GM12878 (cell line): Measurements from ENCODE around the gene ANKS4B. TPM values are rescaled to one million over a fixed set of nuclear protein-coding genes. Genes with fewer than 3 reads are reported as not detected.

Experiments
- ATAC-seq: fragments of 200-7000 bp; cut with Tn5 transposase; 3 replicates; pipeline ENCODE4 v1.9.1; 2020; ENCODE audit warnings: mild to moderate bottlenecking, moderate library complexity
- BruUV-seq: library from RNA; stranded (reverse); fragments of 400-500 nt; replicated peaks from 2 replicates; lab custom pipeline; 2021; lab: Mats Ljungman, UMichigan
- CTCF ChIA-PET: fragments of 300-600 bp; sonication (Branson Sonifier 250); formaldehyde crosslinking; extraction: SDS; loops from one replicate; lab custom pipeline; 2021; ENCODE audit warnings: inconsistent platforms; lab: Yijun Ruan, JAX
- POLR2A ChIA-PET: fragments of 350-600 bp; formaldehyde crosslinking; extraction: SDS; loops from one replicate; lab custom pipeline; 2021; ENCODE audit warnings: inconsistent platforms; lab: Charles Lee
- RAD21 ChIA-PET: fragments of 300-600 bp; sonication (Branson Sonifier 250); formaldehyde crosslinking; loops from one replicate; lab custom pipeline; 2023; ENCODE audit warnings: antibody characterized with exemption; ENCODE audit not compliant: unreplicated experiment; lab: Charles Lee
- SMC1A ChIA-PET: fragments of 300-600 bp; sonication (Branson Sonifier 250); formaldehyde crosslinking; loops from one replicate; lab custom pipeline; 2023; ENCODE audit not compliant: unreplicated experiment, uncharacterized antibody; lab: Charles Lee
- DNase-seq: peaks from one replicate; pipeline ENCODE4 v3.0.0-alpha.2; 2011; ENCODE audit warnings: low read depth, low spot score
- FAIRE-seq: peaks from 3 replicates; lab custom pipeline; 2011; peaks lifted over from hg19 to GRCh38; lab: Jason Lieb, UNC
- H2AFZ ChIP-seq: 2 replicates; pipeline ENCODE4 v1.6.0; 2011; ENCODE audit warnings: low read depth, low read length, control low read depth; ENCODE audit not compliant: control insufficient read depth
- H3K27ac ChIP-seq: 2 replicates; pipeline ENCODE4 v1.5.1; 2011; ENCODE audit warnings: control low read depth; ENCODE audit not compliant: control insufficient read depth, insufficient read depth
- H3K27me3 ChIP-seq, 2 experiments: replicated peaks in 1 of 2; 2 replicates each; pipeline versions ENCODE4 v1.6.0 to v1.6.1; 2011; ENCODE audit warnings: low read length in 1 of 2; ENCODE audit not compliant: control insufficient read depth in 2 of 2, insufficient read depth in 2 of 2
- H3K36me3 ChIP-seq, 2 experiments: 2 replicates each; pipeline ENCODE4 v1.5.1; 2011; ENCODE audit warnings: low read length in 1 of 2; ENCODE audit not compliant: control insufficient read depth in 2 of 2, insufficient read depth in 2 of 2
- H3K4me1 ChIP-seq: 2 replicates; pipeline ENCODE4 v1.6.1; 2011; ENCODE audit warnings: mild to moderate bottlenecking, low read length, moderate library complexity, mixed read lengths; ENCODE audit not compliant: control insufficient read depth, insufficient read depth
- H3K4me2 ChIP-seq: 2 replicates; pipeline ENCODE4 v1.6.0; 2011; ENCODE audit warnings: control low read depth; ENCODE audit not compliant: control insufficient read depth, insufficient read depth
- H3K4me3 ChIP-seq: fragments of 200-600 bp; sonication (generic); 2 replicates; pipeline ENCODE4 v1.5.1; 2016
- H3K79me2 ChIP-seq: 2 replicates; pipeline ENCODE4 v1.6.0; 2011; ENCODE audit warnings: low read length; ENCODE audit not compliant: control insufficient read depth, insufficient read depth
- H3K9ac ChIP-seq: 2 replicates; pipeline ENCODE4 v1.8.0; 2011; ENCODE audit warnings: low read length, control low read depth, mixed read lengths; ENCODE audit not compliant: control insufficient read depth, insufficient read depth
- H3K9me3 ChIP-seq: replicated peaks from 3 replicates; pipeline ENCODE4 v1.5.1; 2011; ENCODE audit warnings: mild to moderate bottlenecking, low read length; ENCODE audit not compliant: control insufficient read depth, insufficient read depth
- H4K20me1 ChIP-seq: 2 replicates; pipeline ENCODE4 v1.6.0; 2011; ENCODE audit not compliant: control insufficient read depth, insufficient read depth
- BCL3 ChIP-seq: IDR thresholded peaks from 2 replicates; pipeline ENCODE4 v1.6.1; 2011; ENCODE audit warnings: borderline replicate concordance, low read depth, mild to moderate bottlenecking, moderate library complexity, low read length; ENCODE audit not compliant: insufficient read depth, poor library complexity, severe bottlenecking
- CHD4 ChIP-seq: fragments of 200-600 bp; sonication (generic); IDR thresholded peaks from 2 replicates; pipeline ENCODE4 v1.6.1; 2016; ENCODE audit warnings: mild to moderate bottlenecking
- CUX1 ChIP-seq: IDR thresholded peaks from 2 replicates; pipeline ENCODE4 v1.6.1; 2012; ENCODE audit warnings: improper control_type of control experiment, low read depth, low read length; ENCODE audit not compliant: insufficient replicate concordance
- ELK1 ChIP-seq: IDR thresholded peaks from 2 replicates; pipeline ENCODE4 v1.6.1; 2012; ENCODE audit warnings: low read depth, low read length, improper control_type of control experiment
- GATAD2B ChIP-seq: fragments of 450-650 bp; conservative IDR thresholded peaks from 2 replicates; pipeline ENCODE4 v1.6.1; 2017; ENCODE audit warnings: low read depth, mild to moderate bottlenecking, moderate library complexity
- MAX ChIP-seq: IDR thresholded peaks from 2 replicates; pipeline ENCODE4 v1.6.1; 2012; ENCODE audit warnings: low read depth, low read length, improper control_type of control experiment
- MTA3 ChIP-seq: IDR thresholded peaks from 2 replicates; pipeline ENCODE4 v1.6.1; 2012; ENCODE audit warnings: low read length, inconsistent platforms, borderline replicate concordance
- NFYA ChIP-seq: IDR thresholded peaks from 2 replicates; pipeline ENCODE4 v1.6.1; 2011; ENCODE audit warnings: low read depth, mild to moderate bottlenecking, low read length, improper control_type of control experiment, borderline replicate concordance
- NFYB ChIP-seq: IDR thresholded peaks from 2 replicates; pipeline ENCODE4 v1.6.1; 2011; ENCODE audit warnings: low read depth, mild to moderate bottlenecking, low read length, improper control_type of control experiment, moderate library complexity; ENCODE audit not compliant: insufficient read depth
- REST ChIP-seq: IDR thresholded peaks from 2 replicates; pipeline ENCODE4 v1.6.1; 2012; ENCODE audit warnings: mild to moderate bottlenecking, low read depth, low read length
- SMAD1 ChIP-seq: fragments of 450-650 bp; IDR thresholded peaks from 2 replicates; pipeline ENCODE4 v1.6.1; 2018; ENCODE audit warnings: mild to moderate bottlenecking, low read depth; ENCODE audit not compliant: partially characterized antibody
- STAT1 ChIP-seq: fragments of 450-650 bp; conservative IDR thresholded peaks from 2 replicates; pipeline ENCODE4 v1.6.1; 2014; ENCODE audit warnings: antibody characterized with exemption, mild to moderate bottlenecking
- whole genome bisulfite sequencing: methylation state at CpG from one replicate; pipeline ENCODE4 v1.1.6; 2016; ENCODE audit warnings: low lambda C conversion rate; ENCODE audit not compliant: insufficient replicate concordance, insufficient coverage; ENCODE audit errors: missing lambda C conversion rate; 5-methylcytosine and 5-hydroxymethylcytosine counted together
- in situ Hi-C: fragments of 300-500 bp; cut with MboI; formaldehyde crosslinking; loops from 9 replicates; pipeline ENCODE4 v1.14.3; 2018; ENCODE audit warnings: mixed read lengths
- intact Hi-C: fragments of 100-400 bp; cut with micrococcal nuclease; formaldehyde crosslinking; loops from one replicate; pipeline ENCODE4 v1.14.2; 2022; ENCODE audit not compliant: unreplicated experiment
- polyA plus RNA-seq, 11 experiments: library from polyadenylated mRNA; depleted of rRNA in 4 of 11; unstranded in 6 of 11; stranded (reverse) in 5 of 11; fragments of >200 nt; fragmentation: Nextera tagmentation in 4 of 11; fragmentation: Illumina TruSeq in 1 of 11; extraction: Ambion mirVana in 4 of 11; extraction: Trizol in 1 of 11; gene quantifications; 1 replicate in 1 of 11; 2 replicates in 10 of 11; pipeline versions ENCODE4 v1.2.1 to v1.2.3, GENCODE V29; 2011 to 2016; ENCODE audit warnings: inconsistent platforms in 2 of 11, missing spikeins in 2 of 11, low read depth in 1 of 11
- total RNA-seq, 4 experiments: library from RNA; depleted of rRNA in 3 of 4; stranded (reverse); fragments of >200 nt in 3 of 4; fragmentation: Illumina TruSeq in 1 of 4; extraction: Trizol in 1 of 4; gene quantifications; 2 replicates each; pipeline versions ENCODE4 v1.2.1 to v1.2.3, GENCODE V29; 2013 to 2021

ANKS4B gene
- total and polyA plus RNA-seq, 10 of the 15 experiments (the other 5 are each of a cell fraction or from before 2014, with no cell fraction given): 0.01 to 0.11 (median 0.05) TPM; not detected in 6

GRCh38 chr16:21214086-21214485 lies 19.4 kb upstream of the ANKS4B start:
- Histone ChIP-seq H2AFZ (no peak overlapping the region), H4K20me1 (no peaks in the 10 kb centered on the region), H3K36me3 (no peaks in the 10 kb centered on the region), H3K9me3 (no peaks in the 10 kb centered on the region; the same call in 2 of the 3 replicates), H3K27me3 (no peaks in the 10 kb centered on the region), H3K27ac (no peak overlapping the region), H3K79me2 (no peaks in the 10 kb centered on the region), H3K4me3 (no peak overlapping the region), H3K4me1 (no peaks in the 10 kb centered on the region), H3K9ac (no peak overlapping the region), H3K4me2 (no peak overlapping the region)
- CTCF ChIA-PET: interaction anchor here (1.4 kb wide), 1 partner anchor 25 kb away, joined by 4 read pairs; no protein-coding TSS in a partner anchor
- no peak for FAIRE-seq
- POLR2A ChIA-PET: no interaction called here
- no peak for TF ChIP-seq REST
- no peak for TF ChIP-seq CHD4
- no peak for TF ChIP-seq STAT1
- no peak for TF ChIP-seq SMAD1
- no peak for TF ChIP-seq NFYB
- TF ChIP-seq MTA3: no peak
- TF ChIP-seq BCL3: no peak
- TF ChIP-seq ELK1: no peak
- TF ChIP-seq GATAD2B: no peak
- TF ChIP-seq CUX1: no peak
- no peak for TF ChIP-seq NFYA
- TF ChIP-seq MAX: no peak
- 64% methylated on average over 4 of the region's 4 CpGs for WGBS
- BruUV-seq: no TSS peak
- no peak for DNase-seq
- in situ Hi-C loops: no loop called here
- RAD21 ChIA-PET: no interaction called here
- intact Hi-C loops: no loop called here
- ATAC-seq: no peak
- SMC1A ChIA-PET: interaction anchor here (0.7 to 1.0 kb wide), 2 partner anchors 19 to 88 kb away, joined by 3 read pairs; no protein-coding TSS in a partner anchor
